Keratinocyte (primary cell): ENCODE results near the gene KAT8.

Experiments used
- EZH2 ChIP-seq: IDR thresholded peaks from one replicate; pipeline ENCODE4 v1.6.1; 2012; ENCODE audit warnings: inconsistent platforms, mild to moderate bottlenecking, low read length, moderate library complexity
- TF ChIP-seq, protein P1 (sequence below), 3 experiments: IDR thresholded peaks in 1 of 3; conservative IDR thresholded peaks in 1 of 3; optimal IDR thresholded peaks in 1 of 3; 2 replicates in 2 of 3; 3 replicates in 1 of 3; pipeline versions ENCODE3 to v1.5.1; 2011; ENCODE audit warnings: low read length in 3 of 3, mild to moderate bottlenecking in 3 of 3, moderate library complexity in 2 of 3, control low read depth in 1 of 3, inconsistent platforms in 1 of 3; ENCODE audit not compliant: insufficient read depth in 2 of 3; ENCODE audit errors: extremely low read depth in 1 of 3

DNA sequence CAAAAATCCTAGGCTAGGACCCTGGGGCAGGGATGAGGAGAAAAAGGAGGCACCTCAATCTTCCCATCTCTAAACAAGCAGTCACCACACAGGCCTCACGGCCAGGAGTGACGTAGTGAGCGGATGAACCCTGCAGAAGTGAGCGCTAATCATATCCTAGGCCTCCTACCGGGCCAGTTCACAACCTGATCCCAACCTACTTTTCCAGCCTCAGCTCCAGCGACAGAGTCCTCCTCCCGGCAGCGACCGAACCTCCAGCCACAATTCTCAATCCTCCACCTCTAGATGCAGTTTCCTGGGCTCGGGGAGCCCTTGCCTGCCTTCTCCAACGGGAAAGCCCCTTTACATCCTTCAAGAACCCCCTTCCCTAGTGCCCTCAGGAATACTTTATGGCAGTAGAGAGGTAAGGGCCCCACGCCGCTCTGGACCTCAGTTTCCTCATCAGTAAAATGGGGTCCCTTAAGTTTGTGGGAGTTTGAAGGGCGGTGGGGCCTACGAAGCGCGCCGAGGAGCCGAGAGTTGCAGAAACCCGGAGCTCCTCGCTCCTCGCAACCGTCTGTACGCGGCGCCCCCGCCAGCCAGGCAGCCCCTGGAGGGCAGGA, 44.8 kb upstream of the KAT8 start:
- TF ChIP-seq, protein P1, sequence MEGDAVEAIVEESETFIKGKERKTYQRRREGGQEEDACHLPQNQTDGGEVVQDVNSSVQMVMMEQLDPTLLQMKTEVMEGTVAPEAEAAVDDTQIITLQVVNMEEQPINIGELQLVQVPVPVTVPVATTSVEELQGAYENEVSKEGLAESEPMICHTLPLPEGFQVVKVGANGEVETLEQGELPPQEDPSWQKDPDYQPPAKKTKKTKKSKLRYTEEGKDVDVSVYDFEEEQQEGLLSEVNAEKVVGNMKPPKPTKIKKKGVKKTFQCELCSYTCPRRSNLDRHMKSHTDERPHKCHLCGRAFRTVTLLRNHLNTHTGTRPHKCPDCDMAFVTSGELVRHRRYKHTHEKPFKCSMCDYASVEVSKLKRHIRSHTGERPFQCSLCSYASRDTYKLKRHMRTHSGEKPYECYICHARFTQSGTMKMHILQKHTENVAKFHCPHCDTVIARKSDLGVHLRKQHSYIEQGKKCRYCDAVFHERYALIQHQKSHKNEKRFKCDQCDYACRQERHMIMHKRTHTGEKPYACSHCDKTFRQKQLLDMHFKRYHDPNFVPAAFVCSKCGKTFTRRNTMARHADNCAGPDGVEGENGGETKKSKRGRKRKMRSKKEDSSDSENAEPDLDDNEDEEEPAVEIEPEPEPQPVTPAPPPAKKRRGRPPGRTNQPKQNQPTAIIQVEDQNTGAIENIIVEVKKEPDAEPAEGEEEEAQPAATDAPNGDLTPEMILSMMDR (optimal IDR thresholded peaks at IDR 0.05 in 1 of 3, IDR thresholded peaks at IDR 0.05 in 1 of 3, conservative IDR thresholded peaks at IDR 0.05 in 1 of 3; ENCODE audit: extremely low read depth in 1 of 3, insufficient read depth in 2 of 3, low read length in 3 of 3), result no peak
- no peak for TF ChIP-seq EZH2
